H1 (cell line): ENCODE results near the gene PDZD2. TPM values are rescaled to one million over a fixed set of nuclear protein-coding genes. Genes with fewer than 3 reads are reported as not detected.

Experiments used
- CTCF ChIA-PET: fragments of 300-600 bp; sonication (Branson Sonifier 250); formaldehyde crosslinking; loops from one replicate; lab custom pipeline; 2021; ENCODE audit not compliant: partially characterized antibody; lab: Charles Lee
- POLR2A ChIA-PET: fragments of 300-600 bp; sonication (Branson Sonifier 250); formaldehyde crosslinking; loops from one replicate; lab custom pipeline; 2021; ENCODE audit warnings: inconsistent platforms; ENCODE audit not compliant: partially characterized antibody; lab: Charles Lee
- DNase-seq, 2 experiments: peaks; one replicate each; pipeline versions ENCODE4 v3.0.0 to v3.0.0-alpha.2; 2010 to 2022; ENCODE audit warnings: low spot score in 2 of 2, low read depth in 1 of 2, mixed read lengths in 1 of 2
- FAIRE-seq: peaks from 2 replicates; lab custom pipeline; 2011; peaks lifted over from hg19 to GRCh38; lab: Jason Lieb, UNC
- H2AFZ ChIP-seq: 2 replicates; pipeline ENCODE4 v1.8.1; 2012; ENCODE audit warnings: low read length, inconsistent platforms
- H2AK5ac ChIP-seq: 2 replicates; pipeline ENCODE4 v1.6.1; 2013; ENCODE audit warnings: low read depth, low read length
- H2BK120ac ChIP-seq: replicated peaks from 2 replicates; pipeline ENCODE3; 2013; ENCODE audit warnings: low read depth, low read length, inconsistent platforms
- H2BK12ac ChIP-seq: 2 replicates; pipeline ENCODE4 v1.6.1; 2013; ENCODE audit warnings: low read depth, low read length
- H2BK15ac ChIP-seq: 2 replicates; pipeline ENCODE4 v1.6.1; 2013; ENCODE audit warnings: low read length
- H2BK20ac ChIP-seq: 2 replicates; pipeline ENCODE4 v1.6.1; 2013; ENCODE audit warnings: low read length
- H2BK5ac ChIP-seq: 2 replicates; pipeline ENCODE4 v1.6.1; 2013; ENCODE audit warnings: low read depth, low read length
- H3K14ac ChIP-seq: 2 replicates; pipeline ENCODE4 v1.6.1; 2013; ENCODE audit warnings: inconsistent platforms; ENCODE audit not compliant: insufficient read length
- H3K18ac ChIP-seq: 2 replicates; pipeline ENCODE4 v1.6.1; 2013; ENCODE audit warnings: low read length; ENCODE audit errors: extremely low read depth
- H3K23ac ChIP-seq: 2 replicates; pipeline ENCODE4 v1.6.1; 2013; ENCODE audit warnings: inconsistent platforms; ENCODE audit not compliant: insufficient read length
- H3K23me2 ChIP-seq: 2 replicates; pipeline ENCODE4 v1.6.1; 2013; ENCODE audit warnings: low read depth, low read length
- H3K27ac ChIP-seq: 2 replicates; pipeline ENCODE4 v1.6.1; 2011; ENCODE audit warnings: low read depth, low read length, inconsistent platforms
- H3K27me3 ChIP-seq, 4 experiments: replicated peaks in 1 of 4; 1 replicate in 1 of 4; 2 replicates in 3 of 4; pipeline versions ENCODE4 v1.6.1 to v1.8.1; 2011 to 2013; ENCODE audit warnings: low read length in 3 of 4, mild to moderate bottlenecking in 3 of 4, inconsistent platforms in 2 of 4, mixed read lengths in 2 of 4, moderate library complexity in 1 of 4; ENCODE audit not compliant: control insufficient read depth in 3 of 4, insufficient read depth in 3 of 4; ENCODE audit errors: extremely low read depth in 1 of 4
- H3K36me3 ChIP-seq, 4 experiments: 2 replicates each; pipeline versions ENCODE4 v1.6.1 to v1.8.1; 2011 to 2013; ENCODE audit warnings: mild to moderate bottlenecking in 4 of 4, low read length in 3 of 4, moderate library complexity in 2 of 4, control low read depth in 1 of 4, inconsistent platforms in 1 of 4; ENCODE audit not compliant: insufficient read depth in 4 of 4, control insufficient read depth in 2 of 4
- H3K4ac ChIP-seq: replicated peaks from 2 replicates; pipeline ENCODE3; 2013; ENCODE audit warnings: low read length, low read depth, mixed read lengths, inconsistent platforms; ENCODE audit not compliant: insufficient read length
- H3K4me1 ChIP-seq, 4 experiments: replicated peaks in 1 of 4; 1 replicate in 1 of 4; 2 replicates in 3 of 4; pipeline versions ENCODE4 v1.6.1 to v1.8.1; 2011 to 2013; ENCODE audit warnings: low read length in 3 of 4, inconsistent platforms in 2 of 4, mixed read lengths in 1 of 4; ENCODE audit not compliant: insufficient read depth in 4 of 4, control insufficient read depth in 3 of 4
- H3K4me2 ChIP-seq, 2 experiments: 2 replicates each; pipeline versions ENCODE4 v1.6.1 to v1.8.1; 2011 to 2013; ENCODE audit warnings: low read depth in 2 of 2, low read length in 2 of 2, control low read depth in 1 of 2, inconsistent platforms in 1 of 2, mild to moderate bottlenecking in 1 of 2; ENCODE audit not compliant: insufficient read depth in 1 of 2
- H3K4me3 ChIP-seq, 4 experiments: fragments of 200-600, 300-600 bp in 1 of 4; sonication (generic), shearing (Covaris generic), sonication (Bioruptor Twin) in 1 of 4; 2 replicates each; pipeline versions ENCODE4 v1.5.1 to v1.8.1; 2011 to 2016; ENCODE audit warnings: low read length in 4 of 4, low read depth in 3 of 4, control low read depth in 2 of 4, inconsistent platforms in 2 of 4, mild to moderate bottlenecking in 2 of 4, mixed read lengths in 1 of 4, moderate library complexity in 1 of 4; ENCODE audit not compliant: insufficient read depth in 2 of 4; ENCODE audit errors: extremely low read depth in 1 of 4
- H3K56ac ChIP-seq: replicated peaks from 2 replicates; pipeline ENCODE3; 2013; ENCODE audit warnings: low read depth, mild to moderate bottlenecking, mixed read lengths, low read length, inconsistent platforms; ENCODE audit not compliant: insufficient read length
- H3K79me1 ChIP-seq: 2 replicates; pipeline ENCODE4 v1.6.1; 2013; ENCODE audit warnings: low read depth, low read length, control low read depth
- H3K79me2 ChIP-seq, 2 experiments: 2 replicates each; pipeline versions ENCODE4 v1.6.1 to v1.8.1; 2012 to 2013; ENCODE audit warnings: low read length in 2 of 2, mild to moderate bottlenecking in 2 of 2, inconsistent platforms in 1 of 2; ENCODE audit not compliant: insufficient read depth in 2 of 2, control insufficient read depth in 1 of 2
- H3K9ac ChIP-seq, 4 experiments: replicated peaks in 1 of 4; 1 replicate in 1 of 4; 2 replicates in 3 of 4; pipeline versions ENCODE4 v1.6.1 to v1.8.1; 2011 to 2013; ENCODE audit warnings: low read depth in 3 of 4, low read length in 3 of 4, control low read depth in 2 of 4, mild to moderate bottlenecking in 2 of 4, moderate library complexity in 2 of 4, inconsistent platforms in 1 of 4; ENCODE audit errors: extremely low read depth in 1 of 4
- H3K9me3 ChIP-seq, 2 experiments: 2 replicates each; pipeline versions ENCODE4 v1.6.1 to v1.8.1; 2012 to 2013; ENCODE audit warnings: mild to moderate bottlenecking in 2 of 2, moderate library complexity in 2 of 2, control low read depth in 1 of 2, inconsistent platforms in 1 of 2, low read depth in 1 of 2, low read length in 1 of 2, mixed read lengths in 1 of 2; ENCODE audit not compliant: insufficient read depth in 2 of 2
- H4K20me1 ChIP-seq, 2 experiments: replicated peaks in 1 of 2; 2 replicates each; pipeline versions ENCODE3 to v1.8.1; 2011 to 2013; ENCODE audit warnings: inconsistent platforms in 2 of 2, low read length in 2 of 2, mild to moderate bottlenecking in 1 of 2; ENCODE audit not compliant: insufficient read depth in 2 of 2, control insufficient read depth in 1 of 2
- H4K5ac ChIP-seq: 2 replicates; pipeline ENCODE4 v1.6.1; 2013; ENCODE audit warnings: low read length, low read depth, mixed read lengths, inconsistent platforms; ENCODE audit not compliant: insufficient read length
- H4K8ac ChIP-seq: 2 replicates; pipeline ENCODE4 v1.8.0; 2013; ENCODE audit warnings: mild to moderate bottlenecking, moderate library complexity, low read length, inconsistent platforms; ENCODE audit not compliant: insufficient read depth; ENCODE audit errors: extremely low read depth
- H4K91ac ChIP-seq: replicated peaks from 2 replicates; pipeline ENCODE3; 2013; ENCODE audit warnings: low read length, mixed read lengths, inconsistent platforms; ENCODE audit not compliant: insufficient read length
- BACH1 ChIP-seq: IDR thresholded peaks from 2 replicates; pipeline ENCODE4 v1.6.1; 2012; ENCODE audit warnings: low read length, improper control_type of control experiment
- BCL11A ChIP-seq, 2 experiments: IDR thresholded peaks; one replicate each; pipeline ENCODE4 v1.6.1; 2011; ENCODE audit warnings: low read depth in 2 of 2, low read length in 2 of 2, mild to moderate bottlenecking in 2 of 2
- CBX8 ChIP-seq: fragments of 300-800, 300-1000 bp; sonication (generic); IDR thresholded peaks from 2 replicates; pipeline ENCODE4 v1.7.1; 2016; ENCODE audit warnings: low read depth, low read length, borderline replicate concordance
- CEBPB ChIP-seq: IDR thresholded peaks from 2 replicates; pipeline ENCODE4 v1.6.1; 2012; ENCODE audit warnings: low read depth, low read length
- E2F6 ChIP-seq: IDR thresholded peaks from 2 replicates; pipeline ENCODE4 v1.6.1; 2012; ENCODE audit warnings: inconsistent platforms
- HDAC2 ChIP-seq, 2 experiments: fragments of 300-600 bp in 1 of 2; sonication (generic) in 1 of 2; IDR thresholded peaks; 2 replicates each; pipeline ENCODE4 v1.6.1; 2011 to 2012; ENCODE audit warnings: low read depth in 2 of 2, low read length in 2 of 2, mild to moderate bottlenecking in 2 of 2, moderate library complexity in 2 of 2, borderline replicate concordance in 1 of 2, inconsistent platforms in 1 of 2
- HDAC6 ChIP-seq: IDR thresholded peaks from one replicate; pipeline ENCODE4 v1.7.1; 2012; ENCODE audit warnings: low read depth, mild to moderate bottlenecking, inconsistent platforms, low read length, moderate library complexity
- JUN ChIP-seq: IDR thresholded peaks from 2 replicates; pipeline ENCODE4 v1.6.1; 2011; ENCODE audit warnings: low read depth, mild to moderate bottlenecking, improper control_type of control experiment, low read length
- RAD21 ChIP-seq, 2 experiments: IDR thresholded peaks in 1 of 2; conservative IDR thresholded peaks in 1 of 2; 2 replicates each; pipeline ENCODE4 v1.6.1; 2011; ENCODE audit warnings: low read depth in 2 of 2, low read length in 2 of 2, improper control_type of control experiment in 1 of 2, inconsistent platforms in 1 of 2, mild to moderate bottlenecking in 1 of 2, moderate library complexity in 1 of 2
- RBBP5 ChIP-seq: IDR thresholded peaks from 2 replicates; pipeline ENCODE4 v1.7.1; 2012; ENCODE audit warnings: low read depth, mild to moderate bottlenecking, inconsistent platforms, low read length, moderate library complexity, borderline replicate concordance
- RFX5 ChIP-seq: IDR thresholded peaks from 2 replicates; pipeline ENCODE4 v1.6.1; 2011; ENCODE audit warnings: low read depth, low read length, improper control_type of control experiment, borderline replicate concordance
- WGBS, 2 experiments: shearing (Covaris generic) in 1 of 2; methylation state at CpG; one replicate each; pipeline versions ENCODE4 v1.1.6 to v1.1.7; 2013 to 2015; ENCODE audit warnings: low lambda C conversion rate in 2 of 2, mixed read lengths in 2 of 2, inconsistent platforms in 1 of 2, low coverage in 1 of 2, missing lambda C conversion rate in 1 of 2; ENCODE audit not compliant: insufficient replicate concordance in 2 of 2, insufficient coverage in 1 of 2, insufficient read length in 1 of 2; ENCODE audit errors: extremely low coverage in 1 of 2, missing lambda C conversion rate in 1 of 2; 5-methylcytosine and 5-hydroxymethylcytosine counted together
- polyA plus RNA-seq, 7 experiments: library from polyadenylated mRNA; depleted of rRNA in 3 of 7; stranded (reverse) in 5 of 7; unstranded in 2 of 7; fragments of >200 nt in 5 of 7; fragments of 200-250 nt in 2 of 7; gene quantifications; 1 replicate in 5 of 7; 2 replicates in 1 of 7; 4 replicates in 1 of 7; pipeline versions ENCODE4 v1.2.1 to v1.2.3, GENCODE V29; 2011 to 2013; ENCODE audit warnings: missing spikeins in 2 of 7, mixed read lengths in 2 of 7
- total RNA-seq: library from RNA; stranded (reverse); fragmentation: NEBNext Ultra II Directional; extraction: Animal tissue kit (Norgen Biotek cat#: 25700); gene quantifications from 2 replicates; pipeline ENCODE4 v1.2.1, GENCODE V29; 2021
- TF ChIP-seq, protein P1 (sequence below): IDR thresholded peaks from 2 replicates; pipeline ENCODE4 v1.6.1; 2012; ENCODE audit warnings: inconsistent platforms

The PDZD2 gene
- total and polyA plus RNA-seq, 2 of the 8 experiments (the other 6 are each of a cell fraction or from before 2014, with no cell fraction given), result 1.2 to 6.8 TPM

- Histone ChIP-seq H4K20me1 (peaks cover 16 to 21% of the 10 kb centered on the region in 2 experiments), H2BK20ac (no peak overlapping the region), H3K23ac (no peak overlapping the region), H3K79me2 (peaks cover 16 to 94% of the 10 kb centered on the region in 2 experiments), H3K4ac (no peak overlapping the region), H2AFZ (no peak overlapping the region), H3K36me3 (peaks cover 0 to 2% (median 0%) of the 10 kb centered on the region in 4 experiments; a peak in 1 of 8 replicates), H4K91ac (no peak overlapping the region), H3K4me1 (peaks cover 0 to 13% (median 2%) of the 10 kb centered on the region in 4 experiments; a peak in 2 of 7 replicates), H2BK12ac (no peak overlapping the region), H3K9ac (no peak overlapping the region), H2BK15ac (no peak overlapping the region), H3K9me3 (no peaks in the 10 kb centered on the region), H2BK120ac (no peak overlapping the region), H3K18ac (no peak overlapping the region), H3K14ac (no peak overlapping the region), H3K23me2 (no peaks in the 10 kb centered on the region; the same call in 1 of the 2 replicates), H3K79me1 (peaks cover 13% of the 10 kb centered on the region), H3K4me2 (no peak overlapping the region), H3K56ac (no peak overlapping the region), H3K27ac (no peak overlapping the region), H4K5ac (no peak overlapping the region), H4K8ac (no peak overlapping the region), H3K4me3 (no peak overlapping the region), H2BK5ac (no peak overlapping the region), H3K27me3 (no peaks in the 10 kb centered on the region), H2AK5ac (no peak overlapping the region)
- 94% methylated on average over 4 of the region's 4 CpGs; no CpG with 5 or more reads in 1 of the 2 experiments for WGBS, 2 experiments
- POLR2A ChIA-PET, result interaction anchor here (0.9 to 3.1 kb wide), 6 partner anchors 9 to 24 kb away, joined by 3 to 15 read pairs (median 5); partner anchors contain the start of gene GOLPH3
- FAIRE-seq, result no peak
- no peak for DNase-seq
- CTCF ChIA-PET, result interaction anchor here (1.1 to 1.3 kb wide), 2 partner anchors 8 to 14 kb away, joined by 4 read pairs; no protein-coding TSS in a partner anchor
- TF ChIP-seq BACH1 (no peak), RFX5 (no peak), RAD21 (IDR thresholded peaks at IDR 0.05 in 1 of 2, conservative IDR thresholded peaks at IDR 0.05 in 1 of 2; ENCODE audit: low read depth in 2 of 2, low read length in 2 of 2) (no peak), CEBPB (no peak), HDAC6 (no peak), HDAC2 (IDR thresholded peaks at IDR 0.05; ENCODE audit: borderline replicate concordance in 1 of 2, low read depth in 2 of 2, low read length in 2 of 2) (no peak), CBX8 (no peak), JUN (no peak), E2F6 (no peak), BCL11A (IDR thresholded peaks at IDR 0.05; ENCODE audit: low read depth in 2 of 2, low read length in 2 of 2) (no peak), RBBP5 (no peak)
- TF ChIP-seq, protein P1, sequence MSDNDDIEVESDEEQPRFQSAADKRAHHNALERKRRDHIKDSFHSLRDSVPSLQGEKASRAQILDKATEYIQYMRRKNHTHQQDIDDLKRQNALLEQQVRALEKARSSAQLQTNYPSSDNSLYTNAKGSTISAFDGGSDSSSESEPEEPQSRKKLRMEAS, result no peak
These were observed 518.1 kb downstream of the PDZD2 start for GRCh38 chr5:32157078-32157477.
